HG03521 (cell line): ENCODE measurements around the gene CTNS.
A peak's percentile ranks its signal among the peaks of the same experiment; 100 is the strongest.

Experiments used
- ATAC-seq: cut with Tn5 transposase; IDR thresholded peaks from one replicate; pipeline ENCODE4 v1.9.1; 2021; ENCODE audit warnings: mild to moderate bottlenecking, moderate library complexity; ENCODE audit not compliant: unreplicated experiment

Gene CTNS

DNA sequence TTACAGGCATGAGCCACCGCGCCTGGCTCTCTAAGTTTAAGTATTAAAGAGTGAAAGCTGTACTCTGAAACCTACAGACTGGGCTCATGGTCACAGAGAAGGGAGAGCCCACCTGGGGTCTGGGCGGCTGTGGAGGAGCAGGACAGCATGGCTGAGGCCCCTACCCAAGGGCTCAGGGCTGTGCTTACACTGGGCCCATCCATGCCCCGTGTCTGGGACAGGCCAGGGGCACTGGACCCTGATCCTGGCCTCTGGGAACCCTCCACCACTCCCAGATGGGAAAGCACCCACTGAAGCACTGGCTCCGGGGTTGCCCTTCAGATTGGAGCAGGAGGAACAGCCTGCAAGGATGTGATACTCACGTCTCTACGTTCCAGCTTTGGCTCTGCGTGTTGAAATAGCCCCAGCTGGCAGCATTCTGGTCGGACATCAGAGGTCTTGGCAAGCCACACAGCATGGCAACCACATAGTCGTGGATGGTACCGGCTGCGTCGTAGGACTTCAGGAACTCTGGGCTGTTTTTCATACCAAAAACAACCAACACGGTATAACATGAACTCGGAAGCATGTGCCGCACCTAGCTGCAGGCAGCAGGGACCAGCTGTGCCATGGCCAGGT is 13.5 kb upstream of the CTNS start:
- ATAC-seq: no peak

- ATAC-seq: no peak
These were observed 9.5 kb upstream of the CTNS start for GRCh38 chr17:3626831-3627768.

- no peak for ATAC-seq
These were observed 8.8 kb upstream of the CTNS start for GRCh38 chr17:3627769-3628167.

GRCh38 chr17:3630781-3631180 is 5.8 kb upstream of the CTNS start:
- ATAC-seq: no peak

GRCh38 chr17:3632287-3632686 is 4.3 kb upstream of the CTNS start:
- ATAC-seq: no peak

DNA sequence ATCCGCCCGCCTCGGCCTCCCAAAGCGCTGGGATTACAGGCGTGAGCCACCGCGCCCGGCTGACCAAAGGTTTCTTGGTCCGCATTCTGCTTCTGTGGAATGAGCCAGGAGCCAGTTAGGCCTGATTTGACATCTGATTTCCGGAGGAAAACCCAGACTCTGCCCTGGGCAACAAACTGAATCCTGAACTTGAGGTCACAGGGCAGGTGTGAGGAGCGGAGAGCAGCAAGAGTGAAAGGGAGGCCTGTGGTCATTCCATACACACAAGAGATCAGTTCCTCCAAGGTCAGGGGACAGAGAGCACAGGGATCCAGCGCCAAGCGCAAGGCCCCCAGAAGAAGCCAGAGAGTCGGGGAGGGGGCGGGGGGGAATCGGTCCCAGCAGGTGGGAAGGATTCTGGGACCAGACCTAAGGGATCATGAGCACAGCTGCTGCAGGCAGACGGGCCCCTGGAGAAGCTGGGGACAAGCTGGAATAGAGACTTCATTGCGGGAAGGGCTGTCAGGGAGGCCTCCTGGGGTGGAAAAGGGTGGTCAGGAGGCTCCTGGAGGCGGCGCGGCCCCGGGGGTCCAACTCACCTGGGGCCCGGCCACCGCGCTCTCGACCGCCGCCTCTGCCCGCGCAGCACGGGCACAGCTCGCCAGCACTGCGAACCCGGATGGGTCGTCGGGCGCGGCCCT is 946 bp upstream of the CTNS start:
- ATAC-seq: no peak

DNA sequence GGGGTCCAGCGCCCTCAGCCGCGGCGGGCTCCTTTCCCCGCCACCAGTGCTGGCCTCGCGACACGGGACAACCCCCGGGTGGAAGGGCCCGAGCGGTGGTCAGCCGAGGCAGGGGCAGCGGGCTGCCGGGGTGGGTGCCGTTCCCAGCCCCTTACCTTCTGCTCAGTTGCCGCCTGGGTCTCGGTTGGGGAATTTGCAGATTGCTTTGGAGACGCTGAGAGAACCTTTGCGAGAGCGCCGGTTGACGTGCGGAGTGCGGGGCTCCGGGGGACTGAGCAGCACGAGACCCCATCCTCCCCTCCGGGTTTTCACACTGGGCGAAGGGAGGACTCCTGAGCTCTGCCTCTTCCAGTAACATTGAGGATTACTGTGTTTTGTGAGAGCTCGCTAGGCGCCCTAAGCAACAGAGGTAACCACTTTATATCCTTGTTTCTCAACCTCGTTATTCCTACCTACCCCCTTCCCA is 381 bp downstream of the CTNS start:
- peak; percentile 2 for ATAC-seq

GRCh38 chr17:3639981-3640596 is 3.5 kb downstream of the CTNS start:
- ATAC-seq: no peak

GRCh38 chr17:3641014-3641413 is 4.5 kb downstream of the CTNS start:
- ATAC-seq: no peak

DNA sequence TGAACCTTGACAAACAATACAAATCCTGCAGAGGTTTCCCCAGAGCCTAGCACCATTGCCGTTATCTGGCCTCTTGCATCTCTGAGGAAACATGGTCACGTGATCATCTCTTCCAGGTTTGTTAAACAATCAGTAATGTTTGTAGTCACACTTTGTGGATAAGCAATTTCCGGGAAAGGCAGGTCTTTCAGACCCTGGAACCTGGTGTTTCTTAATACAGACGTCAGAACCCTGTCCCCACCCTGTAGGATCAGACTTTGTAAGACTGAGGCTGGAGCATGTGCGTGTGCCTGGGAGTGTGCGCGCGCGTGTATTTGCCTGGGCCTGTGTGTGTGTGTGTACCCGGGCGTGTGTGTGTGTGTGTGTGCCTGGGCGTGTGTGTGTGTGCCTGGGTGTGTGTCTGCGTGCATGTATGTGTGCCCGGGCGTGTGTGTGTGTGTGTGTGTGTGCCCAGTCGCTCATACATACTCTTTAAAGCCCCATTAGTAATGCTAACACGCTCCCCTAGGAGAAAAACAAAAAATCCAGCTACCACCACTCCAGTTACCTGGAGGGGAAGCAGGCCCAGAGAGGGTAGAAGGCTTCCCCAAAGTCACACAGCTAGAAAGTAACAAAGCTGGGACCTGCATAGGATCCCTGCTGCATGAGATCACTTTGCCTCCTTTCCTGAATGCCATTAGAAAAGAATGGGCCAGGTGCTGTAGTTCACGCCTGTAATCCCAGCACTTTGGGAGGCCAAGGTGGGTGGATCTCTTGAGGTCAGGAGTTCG is 5.3 kb downstream of the CTNS start:
- no peak for ATAC-seq

DNA sequence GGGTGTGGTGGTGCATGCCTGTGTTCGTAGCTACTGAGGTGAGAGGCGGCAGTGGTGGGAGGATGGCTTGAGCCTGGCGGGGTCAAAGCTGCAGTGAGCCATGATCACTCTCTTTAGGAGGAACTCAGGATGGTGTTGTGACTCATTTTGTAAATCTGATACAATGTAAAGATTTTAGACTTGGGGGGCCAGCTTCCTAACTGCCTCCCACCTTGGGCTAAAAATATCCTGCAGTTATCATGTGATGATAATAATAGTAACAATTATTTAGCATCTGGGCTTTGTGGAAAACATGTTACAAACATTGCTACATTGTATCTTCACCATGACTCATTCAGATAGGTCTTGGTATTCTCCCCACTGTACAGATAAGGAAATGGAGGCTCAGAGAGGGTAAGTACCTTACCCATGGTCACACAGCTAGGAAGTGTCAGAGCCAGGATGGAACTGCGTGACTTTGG is 7.4 kb downstream of the CTNS start:
- ATAC-seq: no peak

- ATAC-seq: no peak
These were observed 8.8 kb downstream of the CTNS start for GRCh38 chr17:3645310-3645709.

DNA sequence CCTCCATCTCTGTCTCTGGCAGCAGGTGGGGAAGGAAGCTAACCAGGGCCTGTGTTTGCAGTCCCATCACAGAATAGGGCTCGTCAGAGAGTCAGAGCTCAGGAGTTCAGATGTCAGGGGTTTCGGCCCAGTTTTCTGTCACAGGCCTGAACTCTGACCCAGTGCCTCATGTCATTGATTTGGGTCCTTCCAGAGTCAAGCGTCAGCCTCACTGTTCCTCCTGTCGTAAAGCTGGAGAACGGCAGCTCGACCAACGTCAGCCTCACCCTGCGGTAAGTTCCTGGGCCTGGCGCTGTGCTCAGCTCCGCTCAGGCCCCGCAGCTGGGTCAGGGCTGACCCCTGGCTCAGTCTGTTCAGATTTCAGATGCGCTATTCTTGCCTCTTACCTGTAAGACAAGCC is 10.7 kb downstream of the CTNS start:
- no peak for ATAC-seq

DNA sequence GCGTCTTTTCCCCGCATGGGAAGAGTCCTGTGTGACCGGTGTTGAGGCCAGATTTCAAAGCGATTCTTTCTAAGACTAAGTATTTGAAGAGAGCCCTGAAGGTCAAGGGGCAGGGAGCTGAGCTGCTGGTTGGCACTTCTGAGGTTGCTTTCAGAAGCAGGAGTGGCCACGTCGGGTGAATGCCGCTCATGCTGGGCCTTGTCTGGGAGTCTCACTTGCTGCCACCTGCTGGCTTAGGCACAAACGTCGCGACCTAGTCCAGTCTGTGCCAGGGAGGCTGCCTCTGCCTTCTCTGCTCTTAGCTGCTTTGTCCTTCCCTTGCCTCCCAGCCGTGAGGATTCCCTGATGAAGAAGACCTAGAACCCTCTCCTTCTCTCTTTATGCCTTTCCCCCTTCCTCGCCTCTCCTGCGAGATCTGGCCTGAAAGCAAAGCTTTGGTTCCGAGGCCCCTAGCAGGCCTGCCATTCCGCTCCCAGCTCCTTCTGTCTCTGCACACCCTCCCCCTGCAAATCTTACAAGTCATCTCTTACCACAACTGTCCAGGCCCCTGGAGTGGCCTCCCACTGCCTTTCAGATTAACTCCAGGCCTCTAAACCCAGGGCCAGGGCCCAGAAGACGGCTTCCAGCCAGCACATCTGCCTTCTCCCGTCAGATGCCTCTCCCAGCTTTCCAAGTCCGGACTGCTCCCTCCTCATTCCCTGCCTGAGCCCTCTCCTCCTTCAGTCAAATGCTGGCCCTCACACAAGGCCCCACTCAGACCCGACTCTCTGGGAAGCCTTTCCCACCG is 11.4 kb downstream of the CTNS start:
- no peak for ATAC-seq

GRCh38 chr17:3655766-3656165 is 19.2 kb downstream of the CTNS start:
- no peak for ATAC-seq

GRCh38 chr17:3656353-3656752 is 19.8 kb downstream of the CTNS start:
- no peak for ATAC-seq

DNA sequence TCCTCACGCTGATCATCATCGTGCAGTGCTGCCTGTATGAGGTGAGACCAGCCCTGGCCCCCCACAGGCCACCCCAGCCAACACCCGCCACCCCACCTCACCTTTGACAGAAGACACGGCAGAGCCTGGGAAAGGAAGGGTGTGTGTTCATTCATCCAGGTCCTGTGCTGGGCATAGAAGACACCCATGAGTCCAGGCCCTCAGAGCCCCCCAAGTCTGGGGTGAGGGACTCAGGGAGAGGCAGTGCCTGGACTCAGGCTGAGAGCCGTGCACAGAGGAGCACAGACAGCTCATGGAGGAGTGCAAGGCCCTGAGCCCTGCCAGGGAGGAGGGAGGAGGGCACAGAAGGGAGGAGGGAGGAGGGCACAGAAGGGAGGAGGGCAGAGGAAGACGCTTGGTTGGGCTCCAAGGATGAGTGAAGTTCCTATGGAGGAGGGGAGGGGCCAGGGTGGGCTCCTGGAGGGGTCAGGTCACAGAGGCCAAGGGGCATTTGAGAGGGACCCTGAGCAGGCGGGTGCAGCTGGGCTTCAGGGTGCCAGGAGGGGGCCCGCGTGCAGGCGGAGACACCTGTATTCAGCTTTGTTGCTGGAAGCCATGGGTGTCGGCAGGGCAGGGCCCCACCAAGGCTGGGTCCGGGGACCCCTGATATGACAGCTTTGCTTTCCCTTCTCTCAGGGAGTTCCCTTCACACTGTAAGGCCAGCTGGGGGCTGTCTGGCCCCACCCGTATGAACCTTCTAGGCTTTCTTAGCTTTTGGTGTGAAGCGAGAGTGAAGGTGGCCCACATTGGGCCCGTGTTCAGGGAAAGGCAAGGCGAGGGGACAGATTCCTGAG is 20.4 kb downstream of the CTNS start:
- ATAC-seq: no peak

DNA sequence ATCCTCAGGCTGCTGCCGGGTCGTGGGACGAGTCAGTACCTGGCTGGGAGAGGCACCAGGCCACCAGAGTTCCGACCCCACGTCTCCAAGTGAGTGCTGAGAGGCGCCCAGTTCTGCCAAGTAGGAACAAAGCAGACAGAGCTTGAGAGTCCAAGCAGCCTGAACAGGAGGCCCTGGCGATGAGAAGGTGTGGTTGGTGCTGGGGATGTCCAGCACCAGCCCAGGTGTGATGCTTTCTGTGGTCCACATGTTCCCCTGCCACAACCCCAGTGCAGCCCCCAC is 21.0 kb downstream of the CTNS start:
- no peak for ATAC-seq
